ENCODE data around the gene MYO5C. TPM values are rescaled to one million over a fixed set of nuclear protein-coding genes. Genes with fewer than 3 reads are reported as not detected.

MYO5C gene
- total RNA-seq, 1 experiment from 2014 or later, result 48.1 TPM

DNA sequence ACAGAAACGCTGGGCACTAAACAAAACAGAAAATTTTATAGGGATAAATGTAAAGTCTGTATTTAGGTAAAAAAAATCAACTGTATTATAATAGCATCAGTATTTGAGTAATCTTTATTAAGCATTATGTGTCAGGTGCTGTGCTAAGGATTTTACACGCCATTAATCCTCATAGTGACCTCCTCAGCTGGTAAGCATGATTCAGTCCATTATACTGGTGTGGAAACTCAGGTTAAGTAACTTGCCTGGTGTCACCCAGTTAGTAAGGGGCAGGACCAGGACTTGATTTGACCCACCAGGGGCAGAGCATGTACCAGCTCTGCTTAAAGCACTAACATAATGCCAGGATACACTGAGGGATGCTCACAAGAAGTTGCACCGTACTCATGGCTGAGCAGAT is 4.8 kb downstream of the MYO5C start:
- H3K4me1 Mint-ChIP-seq (ENCODE audit: low read depth, unreplicated experiment), result peaks cover 60% of the 10 kb centered on the region
- TF ChIP-seq, protein P1, sequence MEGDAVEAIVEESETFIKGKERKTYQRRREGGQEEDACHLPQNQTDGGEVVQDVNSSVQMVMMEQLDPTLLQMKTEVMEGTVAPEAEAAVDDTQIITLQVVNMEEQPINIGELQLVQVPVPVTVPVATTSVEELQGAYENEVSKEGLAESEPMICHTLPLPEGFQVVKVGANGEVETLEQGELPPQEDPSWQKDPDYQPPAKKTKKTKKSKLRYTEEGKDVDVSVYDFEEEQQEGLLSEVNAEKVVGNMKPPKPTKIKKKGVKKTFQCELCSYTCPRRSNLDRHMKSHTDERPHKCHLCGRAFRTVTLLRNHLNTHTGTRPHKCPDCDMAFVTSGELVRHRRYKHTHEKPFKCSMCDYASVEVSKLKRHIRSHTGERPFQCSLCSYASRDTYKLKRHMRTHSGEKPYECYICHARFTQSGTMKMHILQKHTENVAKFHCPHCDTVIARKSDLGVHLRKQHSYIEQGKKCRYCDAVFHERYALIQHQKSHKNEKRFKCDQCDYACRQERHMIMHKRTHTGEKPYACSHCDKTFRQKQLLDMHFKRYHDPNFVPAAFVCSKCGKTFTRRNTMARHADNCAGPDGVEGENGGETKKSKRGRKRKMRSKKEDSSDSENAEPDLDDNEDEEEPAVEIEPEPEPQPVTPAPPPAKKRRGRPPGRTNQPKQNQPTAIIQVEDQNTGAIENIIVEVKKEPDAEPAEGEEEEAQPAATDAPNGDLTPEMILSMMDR (IDR thresholded peaks at IDR 0.05; ENCODE audit: unreplicated experiment), result no peak
- no peak overlapping the region for H3K4me3 Mint-ChIP-seq (ENCODE audit: low read depth, unreplicated experiment)
- H3K27me3 Mint-ChIP-seq (ENCODE audit: unreplicated experiment), result no peaks in the 10 kb centered on the region
- CTCF ChIA-PET, result no interaction called here
- no peak for DNase-seq
- H3K27ac Mint-ChIP-seq (ENCODE audit: unreplicated experiment), result no peak overlapping the region
- H3K36me3 Mint-ChIP-seq (ENCODE audit: insufficient read depth, unreplicated experiment), result peaks cover 54% of the 10 kb centered on the region
- no peaks in the 10 kb centered on the region for H3K9me3 Mint-ChIP-seq (ENCODE audit: low read depth, unreplicated experiment)
- intact Hi-C loops (cut with micrococcal nuclease; ENCODE audit: unreplicated experiment), result no loop called here
- BruUV-seq (replicated peaks), result no TSS peak

DNA sequence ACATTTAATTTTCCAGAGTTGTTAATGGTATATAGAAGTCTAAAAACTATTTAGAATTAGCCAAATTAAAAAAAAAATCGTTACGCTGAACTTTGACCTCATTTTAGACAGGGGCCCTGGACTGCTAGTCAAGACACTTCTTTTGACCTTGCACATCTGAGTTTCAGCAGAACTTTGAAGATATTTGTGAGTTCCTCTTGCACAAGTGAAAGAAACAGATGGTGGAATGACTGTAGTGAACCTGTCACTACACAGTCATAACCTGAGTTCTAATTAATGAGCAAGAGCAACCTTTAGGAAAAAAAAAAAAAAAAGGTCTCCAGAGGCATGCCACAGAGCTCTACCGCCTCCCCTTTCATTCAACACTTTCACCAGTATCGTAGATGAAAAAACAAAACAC is 5.3 kb downstream of the MYO5C start:
- H3K4me1 Mint-ChIP-seq (ENCODE audit: low read depth, unreplicated experiment), result peaks cover 60% of the 10 kb centered on the region
- peak overlapping the region; percentile 81 for H3K27ac Mint-ChIP-seq (ENCODE audit: unreplicated experiment)
- peaks cover 54% of the 10 kb centered on the region for H3K36me3 Mint-ChIP-seq (ENCODE audit: insufficient read depth, unreplicated experiment)
- intact Hi-C loops (cut with micrococcal nuclease; ENCODE audit: unreplicated experiment), result no loop called here
- H3K27me3 Mint-ChIP-seq (ENCODE audit: unreplicated experiment), result no peaks in the 10 kb centered on the region
- CTCF ChIA-PET, result no interaction called here
- H3K9me3 Mint-ChIP-seq (ENCODE audit: low read depth, unreplicated experiment), result no peaks in the 10 kb centered on the region
- no TSS peak for BruUV-seq (replicated peaks)
- TF ChIP-seq, protein P1 (IDR thresholded peaks at IDR 0.05; ENCODE audit: unreplicated experiment), result no peak
- no peak overlapping the region for H3K4me3 Mint-ChIP-seq (ENCODE audit: low read depth, unreplicated experiment)
- DNase-seq, result no peak

DNA sequence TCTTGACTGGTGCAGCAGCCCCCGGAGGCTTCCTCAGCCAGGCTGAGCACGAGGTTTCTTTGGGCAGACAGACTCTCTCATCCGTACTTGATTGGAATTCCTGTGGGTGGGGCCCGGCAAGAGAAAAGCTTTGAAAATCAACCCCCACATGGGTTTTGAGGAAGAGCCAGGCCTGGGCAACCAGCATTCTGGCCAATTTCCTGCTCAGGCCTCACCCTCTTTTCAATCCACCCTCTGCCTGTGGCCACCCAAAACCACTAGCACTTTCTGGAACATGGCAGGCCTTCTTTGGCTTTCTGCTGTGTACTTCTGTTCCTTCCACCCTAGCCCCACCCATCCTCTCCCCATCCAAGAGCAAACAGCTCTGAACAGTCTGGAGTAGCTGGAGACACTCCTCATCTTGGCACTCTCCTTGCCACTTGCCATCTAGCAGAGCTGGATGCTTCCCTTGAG is 5.9 kb downstream of the MYO5C start:
- Mint-ChIP-seq H3K27ac (ENCODE audit: unreplicated experiment) (peak overlapping the region; percentile 81), H3K4me1 (ENCODE audit: low read depth, unreplicated experiment) (peaks cover 60% of the 10 kb centered on the region), H3K27me3 (ENCODE audit: unreplicated experiment) (no peaks in the 10 kb centered on the region), H3K4me3 (ENCODE audit: low read depth, unreplicated experiment) (peak overlapping the region; percentile 40), H3K9me3 (ENCODE audit: low read depth, unreplicated experiment) (no peaks in the 10 kb centered on the region), H3K36me3 (ENCODE audit: insufficient read depth, unreplicated experiment) (peaks cover 48% of the 10 kb centered on the region)
- CTCF ChIA-PET, result interaction anchor here (0.8 kb wide), 1 partner anchor 28 kb away, joined by 6 read pairs; no protein-coding TSS in a partner anchor
- BruUV-seq (replicated peaks), result no TSS peak
- TF ChIP-seq, protein P1 (IDR thresholded peaks at IDR 0.05; ENCODE audit: unreplicated experiment), result no peak
- intact Hi-C loops (cut with micrococcal nuclease; ENCODE audit: unreplicated experiment), result loop anchor here (2.0 kb wide), 1 partner anchor 33 kb away; no protein-coding TSS in a partner anchor
- no peak for DNase-seq

DNA sequence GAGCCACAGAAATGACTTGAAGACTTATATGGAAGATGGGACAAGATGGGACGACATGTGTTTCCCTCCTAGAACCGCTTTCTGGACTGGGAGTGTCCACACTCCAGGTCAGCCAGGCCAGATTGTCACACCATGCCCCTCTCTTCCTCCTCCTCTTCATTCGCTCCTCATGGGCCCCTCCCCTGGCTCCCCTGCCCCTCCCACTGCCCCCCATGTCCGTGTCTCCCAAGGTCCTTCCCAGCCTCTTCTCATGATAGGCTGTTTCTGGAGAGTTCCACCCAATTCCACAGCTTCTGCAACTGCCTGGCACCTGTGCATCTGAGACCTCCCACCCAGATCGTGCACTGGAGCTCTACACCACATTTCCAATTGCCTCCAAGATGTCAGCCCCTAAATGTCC is 6.6 kb downstream of the MYO5C start:
- peaks cover 44% of the 10 kb centered on the region for H3K36me3 Mint-ChIP-seq (ENCODE audit: insufficient read depth, unreplicated experiment)
- H3K4me1 Mint-ChIP-seq (ENCODE audit: low read depth, unreplicated experiment), result peaks cover 54% of the 10 kb centered on the region
- no peak for DNase-seq
- no peaks in the 10 kb centered on the region for H3K9me3 Mint-ChIP-seq (ENCODE audit: low read depth, unreplicated experiment)
- no peaks in the 10 kb centered on the region for H3K27me3 Mint-ChIP-seq (ENCODE audit: unreplicated experiment)
- intact Hi-C loops (cut with micrococcal nuclease; ENCODE audit: unreplicated experiment), result loop anchor here (2.0 kb wide), 1 partner anchor 32 kb away; no protein-coding TSS in a partner anchor
- CTCF ChIA-PET, result interaction anchor here (1.2 to 2.0 kb wide), 2 partner anchors 27 to 31 kb away, joined by 3 to 10 read pairs; no protein-coding TSS in a partner anchor
- H3K27ac Mint-ChIP-seq (ENCODE audit: unreplicated experiment), result peak overlapping the region; percentile 81
- peak overlapping the region; percentile 55 for H3K4me3 Mint-ChIP-seq (ENCODE audit: low read depth, unreplicated experiment)
- TF ChIP-seq, protein P1 (IDR thresholded peaks at IDR 0.05; ENCODE audit: unreplicated experiment), result no peak
- no TSS peak for BruUV-seq (replicated peaks)

Measured in Calu3 (cell line).